HG02571 (cell line): ENCODE results near the gene SMIM45.

ENCODE experiments used
- ATAC-seq: cut with Tn5 transposase; IDR thresholded peaks from one replicate; pipeline ENCODE4 v1.9.1; 2021; ENCODE audit warnings: mild to moderate bottlenecking, moderate library complexity; ENCODE audit not compliant: unreplicated experiment

The SMIM45 gene

DNA sequence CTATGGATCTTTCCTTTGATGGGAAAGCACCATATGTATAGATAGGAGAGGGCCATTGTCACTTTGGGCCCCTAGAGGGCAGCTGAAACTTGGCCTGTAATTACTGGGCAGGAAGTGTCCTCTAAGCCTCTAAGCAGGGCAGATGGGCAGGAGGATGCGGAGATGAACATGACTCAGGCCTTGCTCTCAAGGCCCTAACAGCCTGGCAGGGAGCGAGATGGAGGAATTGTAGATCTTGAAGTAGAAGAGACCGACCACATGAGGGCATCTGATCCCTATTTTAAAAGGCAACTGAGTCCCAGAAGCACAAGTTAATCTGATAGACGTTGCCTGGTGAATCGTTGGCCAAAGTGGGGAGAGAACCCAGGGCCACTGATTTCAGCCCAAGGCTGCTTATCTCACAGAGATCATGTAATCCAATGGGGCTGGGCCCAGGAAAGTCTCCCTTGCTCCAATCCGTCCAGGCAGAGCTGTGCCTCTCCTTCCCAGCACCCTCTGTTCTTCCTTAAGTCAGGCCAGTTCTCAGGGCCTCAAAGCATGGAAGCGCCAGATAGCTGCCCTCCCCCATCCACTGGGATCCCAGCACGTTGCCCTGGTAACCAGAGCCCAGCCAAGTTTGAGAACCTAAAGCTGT lies 14.8 kb downstream of the SMIM45 start:
- no peak for ATAC-seq

DNA sequence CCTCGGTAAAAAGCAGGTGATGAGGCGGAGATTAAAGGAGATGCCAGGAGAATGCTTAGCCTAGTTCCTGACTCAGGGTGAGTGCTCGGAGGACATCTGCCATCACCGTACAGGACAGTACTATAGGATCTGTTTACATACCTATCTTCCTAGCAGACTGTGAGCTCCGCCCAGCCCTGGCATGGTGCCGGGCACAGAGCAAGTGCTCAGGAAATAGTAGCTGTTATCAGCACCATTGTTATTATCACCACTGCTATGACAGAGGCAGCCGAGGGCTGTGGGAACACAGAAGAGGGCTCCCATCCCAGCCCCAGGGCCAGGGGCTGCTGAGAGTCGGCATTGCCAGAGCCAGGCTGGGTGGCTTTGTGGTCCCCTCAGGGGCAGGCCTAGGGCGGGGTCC lies 16.7 kb downstream of the SMIM45 start:
- no peak for ATAC-seq

DNA sequence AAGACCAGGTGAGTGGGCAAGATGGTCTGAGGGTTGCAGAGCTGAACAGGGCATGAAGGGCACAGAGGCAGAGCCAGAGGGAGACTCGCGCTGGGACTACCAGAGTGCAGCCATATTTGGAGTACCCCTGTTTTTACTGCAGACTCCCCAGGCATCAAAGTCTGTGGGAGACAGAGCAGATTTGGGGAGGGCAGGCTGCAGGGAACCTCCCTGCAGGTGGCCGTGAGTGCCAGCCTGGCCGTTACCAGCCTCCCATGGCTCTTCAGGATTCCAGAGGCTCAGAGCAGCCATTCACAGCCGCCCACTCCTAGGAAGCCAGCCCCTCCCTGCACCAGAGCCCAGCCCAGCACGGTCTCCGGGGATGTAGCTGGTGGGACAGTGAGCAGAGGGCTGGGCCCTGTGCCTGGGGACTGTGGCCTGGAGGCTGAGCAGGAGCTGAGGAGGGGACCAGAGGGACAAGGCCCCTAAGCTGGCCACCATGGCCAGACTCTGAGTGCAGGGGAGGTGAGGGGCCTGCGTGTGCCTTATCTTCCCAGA lies 17.2 kb downstream of the SMIM45 start, which contains the start of gene SEPTIN3:
Gene SEPTIN3, plus strand, starts transcription at position 334 of the 537 bp plus-strand sequence. CDS start 2,050 bp downstream, outside the sequence.
- no peak for ATAC-seq

DNA sequence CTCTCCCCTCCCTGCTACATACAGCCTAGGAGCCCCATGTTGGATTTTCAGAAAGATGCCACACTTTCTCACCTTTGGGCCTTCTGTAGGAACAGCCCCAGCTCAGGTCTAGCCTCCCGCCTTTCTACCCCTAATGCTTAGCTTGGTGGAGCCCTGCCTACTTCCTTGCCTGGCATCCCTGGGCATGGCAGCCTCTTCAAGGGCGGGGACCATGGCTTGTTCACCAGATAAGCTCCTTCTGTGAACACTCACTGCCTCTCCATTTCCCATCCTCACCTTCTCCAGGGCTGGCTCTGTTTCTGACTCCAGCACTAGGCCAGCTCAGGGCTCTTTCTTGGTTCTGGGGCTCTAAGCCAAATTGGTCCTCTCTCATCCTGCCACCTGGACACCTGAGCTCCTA lies 18.7 kb downstream of the SMIM45 start:
- ATAC-seq = no peak

DNA sequence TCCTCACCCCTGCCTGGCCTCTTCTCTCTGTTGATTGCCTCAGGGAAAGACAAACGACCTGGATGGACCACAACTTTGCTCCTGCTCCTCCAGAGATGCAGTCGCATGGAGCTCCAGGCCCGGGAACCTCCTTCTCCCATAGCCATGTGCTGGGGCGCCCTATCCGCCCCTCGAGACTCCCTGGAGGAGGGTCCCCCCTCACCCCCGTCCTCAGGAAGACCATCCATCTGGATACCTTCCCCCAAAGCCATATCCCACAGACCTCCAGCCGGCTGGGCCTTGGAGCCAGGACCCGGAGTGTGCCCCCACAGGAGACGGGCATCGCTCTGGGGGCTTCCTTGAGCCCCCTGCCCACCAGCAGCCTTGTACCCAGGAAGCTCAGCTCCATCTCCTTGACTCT lies 19.5 kb downstream of the SMIM45 start:
- no peak for ATAC-seq

DNA sequence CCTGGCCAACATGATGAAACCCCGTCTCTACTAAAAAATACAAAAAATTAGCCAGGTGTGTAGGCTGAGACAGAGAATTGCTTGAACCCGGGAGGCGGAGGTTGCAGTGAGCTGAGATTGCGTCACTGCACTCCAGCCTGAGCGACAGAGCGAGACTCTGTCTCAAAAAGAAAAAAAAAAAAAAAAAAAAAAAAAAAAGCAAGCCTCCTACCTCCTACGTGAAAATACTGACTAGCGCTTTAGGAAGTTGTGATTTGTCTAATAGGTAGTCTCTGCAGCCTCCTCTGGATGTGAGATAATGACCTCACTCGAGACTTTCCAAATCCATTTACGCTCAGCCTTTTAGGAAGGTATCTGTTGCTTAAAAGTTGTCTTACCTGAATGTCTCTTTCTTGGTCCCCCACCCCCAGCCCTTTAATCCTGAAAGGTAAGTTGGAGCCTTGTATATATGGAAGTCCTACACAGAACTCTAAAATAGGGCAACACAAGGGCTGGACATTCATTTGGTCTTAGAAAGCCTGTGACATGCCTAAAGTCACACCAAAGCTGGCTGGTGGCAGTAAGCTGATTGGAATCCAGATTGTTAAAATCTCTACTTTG lies 22.8 kb downstream of the SMIM45 start:
- ATAC-seq = no peak

DNA sequence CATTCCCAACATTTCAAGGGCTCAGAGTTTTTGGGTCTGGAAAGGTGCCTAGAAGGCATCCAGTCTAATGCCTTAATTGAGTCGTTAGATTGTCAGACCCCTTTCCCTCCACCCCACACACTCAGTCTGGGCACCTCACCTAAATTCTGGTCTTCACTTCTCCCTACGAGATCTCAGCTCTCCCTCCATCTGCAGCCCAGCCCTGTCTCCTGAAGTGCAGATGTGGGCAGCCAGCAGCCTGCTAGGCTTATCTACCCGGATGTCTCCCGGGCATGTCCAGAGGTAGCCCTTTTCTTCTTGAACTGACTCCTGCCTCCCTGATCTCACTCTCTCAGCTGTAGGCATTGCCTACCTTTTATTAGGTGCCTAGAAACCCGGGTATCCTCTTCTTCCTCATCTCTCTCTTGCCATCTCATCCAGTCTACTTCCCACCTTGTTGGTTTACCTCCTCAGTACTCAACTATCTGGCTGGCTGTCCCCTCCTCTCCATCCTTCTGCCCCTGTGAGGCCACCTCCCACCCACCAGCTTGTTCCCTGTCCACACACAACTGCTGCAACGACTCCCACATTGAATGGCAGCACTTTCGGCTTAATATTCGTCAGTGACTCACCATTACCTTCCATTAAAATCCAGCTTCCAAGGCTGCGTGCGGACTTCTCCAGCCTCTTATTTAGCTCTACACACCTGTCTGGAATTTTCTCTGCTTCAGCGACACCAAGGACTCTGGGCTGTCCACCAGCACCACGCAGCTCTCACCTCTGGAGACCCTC lies 23.5 kb downstream of the SMIM45 start:
- ATAC-seq = no peak

DNA sequence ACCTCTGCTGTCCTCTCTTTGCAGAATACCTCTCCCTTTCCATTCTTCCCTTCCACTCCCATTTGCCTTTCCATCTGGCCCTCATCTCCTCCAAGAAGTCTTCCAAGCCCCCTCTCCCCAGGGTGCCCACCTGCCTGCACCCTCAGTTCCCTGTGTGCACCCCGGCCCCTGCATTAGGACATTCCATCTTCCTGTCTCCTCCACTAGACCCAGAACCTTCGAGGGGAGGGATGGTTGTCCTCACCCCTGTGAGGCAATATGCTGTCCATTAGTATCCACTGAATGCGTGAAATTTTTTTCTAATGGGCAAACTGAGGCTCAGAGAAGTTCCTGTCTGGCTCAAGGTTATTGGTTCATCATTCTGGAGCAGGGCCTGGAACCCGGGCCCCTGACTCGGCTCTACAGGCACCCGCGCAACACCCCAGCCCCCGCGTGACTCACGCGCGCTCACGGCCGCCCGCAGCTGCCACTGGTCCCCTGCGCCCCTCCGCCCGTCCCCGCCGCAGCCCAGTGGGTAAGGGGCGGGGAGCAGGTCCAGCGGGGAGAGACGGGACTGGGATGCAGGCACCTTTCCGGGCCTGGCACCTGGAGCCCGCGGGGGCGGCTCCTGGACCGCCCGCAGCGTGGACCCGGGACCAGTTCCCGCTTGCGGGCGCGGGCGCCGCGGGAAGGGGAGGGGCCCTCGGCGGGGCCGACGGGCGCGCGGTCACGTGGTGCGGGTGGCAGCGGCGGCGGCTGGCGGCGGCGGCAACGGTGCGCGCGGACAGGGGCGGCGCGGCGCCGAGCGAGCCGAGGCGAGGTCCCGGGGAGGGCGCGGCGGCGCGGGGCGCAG lies 24.3 kb downstream of the SMIM45 start:
- no peak for ATAC-seq

DNA sequence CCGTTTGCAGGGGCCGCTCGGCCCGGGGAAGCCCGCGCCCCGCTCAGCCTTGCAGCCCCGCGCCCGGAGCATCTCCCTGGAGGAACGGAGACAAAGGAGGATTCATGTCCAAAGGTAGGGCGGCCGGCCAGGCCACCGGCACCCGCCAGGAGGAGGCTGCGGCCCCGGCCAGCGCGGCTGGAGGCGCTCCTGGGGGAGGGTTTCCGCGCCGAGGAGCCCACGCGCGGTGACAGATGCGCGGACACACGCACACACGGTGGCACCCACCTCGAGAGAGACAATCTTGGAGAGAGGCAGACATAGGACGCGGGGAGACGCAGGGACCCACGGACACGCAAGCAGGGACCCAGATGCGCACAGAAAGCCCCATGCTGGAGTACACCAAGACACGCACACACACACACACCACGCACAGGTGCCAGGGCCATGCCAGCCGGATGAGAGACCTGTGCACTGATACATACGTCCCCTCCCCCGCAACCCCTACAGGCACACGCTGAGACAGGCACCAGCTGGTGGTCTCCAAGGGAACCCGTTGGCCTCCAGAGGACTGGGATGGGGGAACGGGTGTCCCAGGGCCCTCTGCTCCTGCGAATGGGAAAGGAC lies 25.1 kb downstream of the SMIM45 start:
- no peak for ATAC-seq

DNA sequence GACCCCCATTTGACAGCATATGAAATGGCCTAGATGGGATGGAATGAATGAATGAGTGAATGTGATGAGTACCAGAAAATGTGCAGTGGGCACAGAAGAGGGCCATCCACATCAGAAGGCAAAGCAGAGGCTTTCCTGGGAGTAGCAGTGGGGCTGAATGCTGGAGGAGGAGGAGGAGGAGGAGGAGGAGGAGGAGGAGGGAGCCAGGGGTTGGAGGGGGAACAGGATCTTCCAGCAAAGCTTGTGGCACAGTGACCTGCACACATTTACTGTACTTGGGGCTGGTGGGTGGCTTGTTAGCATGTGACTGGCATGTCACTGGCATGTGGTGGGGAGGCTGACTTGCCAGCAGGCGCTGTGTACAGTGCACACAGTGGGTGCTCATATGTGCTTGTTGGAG lies 26.8 kb downstream of the SMIM45 start:
- no peak for ATAC-seq

DNA sequence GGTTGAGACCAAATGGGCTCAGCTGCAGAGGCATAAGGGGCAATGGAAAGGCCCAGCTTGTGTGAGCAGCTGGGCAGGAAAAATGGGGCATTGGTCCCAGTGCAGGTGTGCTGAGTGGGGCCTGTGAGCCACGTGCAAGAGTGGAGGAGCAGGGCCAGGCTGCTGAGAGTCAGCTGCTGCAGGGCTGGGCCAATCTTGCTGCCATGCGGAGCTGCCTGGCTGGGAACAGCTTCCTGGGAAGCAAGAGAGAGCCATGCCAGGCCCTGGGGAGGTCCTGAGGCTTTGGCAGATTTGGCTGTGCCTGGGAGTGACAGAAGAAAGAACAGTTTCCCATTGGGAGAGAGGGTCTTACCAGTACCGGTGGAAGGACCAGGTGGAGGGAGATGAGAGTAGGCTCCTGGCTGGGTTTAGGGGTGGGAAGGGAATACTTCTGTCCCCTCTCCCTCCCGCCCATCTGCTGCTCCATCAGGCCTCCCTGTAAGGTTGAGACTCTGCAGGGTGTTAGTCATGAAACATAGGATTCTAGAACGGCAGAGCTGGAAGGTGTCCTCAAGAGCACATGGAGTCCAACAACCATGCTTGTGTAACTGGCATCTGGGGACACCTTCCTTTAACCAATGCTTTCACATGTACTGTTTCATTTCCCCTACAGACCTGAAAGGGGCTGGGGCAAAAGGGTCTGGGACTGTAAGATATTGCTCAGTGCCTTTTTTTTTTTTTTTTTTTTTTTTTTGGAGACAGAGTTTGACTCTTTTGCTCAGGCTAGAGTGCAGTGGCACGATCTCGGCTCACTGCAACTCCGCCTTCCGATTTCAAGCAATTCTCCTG lies 27.7 kb downstream of the SMIM45 start:
- ATAC-seq = no peak

DNA sequence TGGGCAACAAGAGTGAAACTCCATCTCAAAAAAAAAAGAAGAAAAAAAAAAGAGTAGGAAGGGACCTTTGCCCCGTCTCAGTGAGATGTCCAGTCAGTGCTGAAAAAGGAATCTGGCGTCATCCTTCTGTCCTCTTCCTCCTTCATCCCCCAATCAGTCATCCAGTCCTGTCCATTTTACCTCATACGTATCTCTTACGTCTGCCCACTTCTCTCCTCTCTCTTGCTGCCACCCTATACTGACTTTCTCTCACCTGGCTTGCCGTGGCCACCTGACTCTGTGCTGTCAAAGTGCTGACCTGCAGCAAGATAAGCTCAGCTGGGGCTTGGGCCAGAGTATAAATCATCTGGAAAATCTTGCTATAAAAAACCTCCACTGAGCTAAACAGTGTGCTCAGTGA lies 30.9 kb downstream of the SMIM45 start:
- no peak for ATAC-seq

DNA sequence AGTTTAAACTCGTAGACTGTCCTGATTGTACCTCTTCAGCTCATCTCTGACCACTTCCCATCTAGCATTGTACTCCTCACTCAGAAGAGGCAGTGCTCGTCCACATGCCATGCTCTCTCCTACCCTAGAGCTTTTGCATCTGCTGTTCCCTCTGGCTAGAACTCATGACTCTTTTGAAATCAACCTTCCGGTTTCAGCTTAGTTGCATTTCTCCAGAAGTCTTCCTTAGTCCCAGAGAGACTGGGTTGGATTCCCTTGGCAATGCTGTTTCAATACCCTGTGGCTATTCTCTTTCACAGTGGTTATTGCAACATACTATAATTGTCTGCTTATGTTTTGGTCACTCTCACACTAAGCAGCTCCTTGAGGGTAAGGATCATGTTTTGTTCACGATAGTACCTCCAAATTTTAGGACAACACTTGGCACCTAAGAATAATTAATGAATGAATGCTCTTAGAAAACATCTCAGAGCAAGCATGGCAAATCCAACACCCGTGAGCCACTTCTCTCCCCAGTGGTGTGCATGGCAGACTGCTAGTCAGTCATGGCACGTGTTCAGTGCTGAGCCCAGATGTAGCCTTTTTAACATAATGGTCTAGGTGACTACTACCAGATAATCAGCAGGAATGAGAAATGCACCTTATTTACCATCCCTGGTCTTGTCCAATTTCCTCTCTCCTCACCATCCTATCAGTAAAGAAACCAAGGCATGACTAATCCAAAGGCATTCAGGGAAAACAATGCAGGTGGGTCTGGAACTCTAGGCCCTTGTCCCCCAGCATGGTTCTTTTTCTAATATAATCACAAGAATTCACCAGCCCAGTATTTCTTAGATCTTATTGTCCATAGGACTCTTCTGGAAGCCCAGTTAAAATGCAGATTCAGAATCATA lies 31.8 kb downstream of the SMIM45 start:
- no peak for ATAC-seq

DNA sequence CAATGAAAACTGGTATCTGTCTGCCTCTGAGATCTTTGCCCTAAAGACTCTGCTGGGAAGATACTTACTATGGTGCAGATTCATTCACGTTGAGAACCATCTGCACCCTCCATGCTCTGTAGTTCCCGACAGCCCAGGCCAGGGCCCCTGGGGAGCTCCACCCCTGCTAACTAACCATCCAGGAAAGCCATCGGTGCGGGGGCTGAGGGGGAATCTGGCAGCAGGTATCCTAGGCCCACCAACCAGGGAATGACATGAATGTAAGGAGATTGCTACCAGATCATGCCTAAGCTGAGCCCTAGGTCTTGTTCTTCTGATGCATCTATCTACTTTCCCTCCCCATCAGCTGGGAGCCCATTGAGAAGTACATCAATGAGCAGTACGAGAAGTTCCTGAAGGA lies 35.3 kb downstream of the SMIM45 start:
- no peak for ATAC-seq

DNA sequence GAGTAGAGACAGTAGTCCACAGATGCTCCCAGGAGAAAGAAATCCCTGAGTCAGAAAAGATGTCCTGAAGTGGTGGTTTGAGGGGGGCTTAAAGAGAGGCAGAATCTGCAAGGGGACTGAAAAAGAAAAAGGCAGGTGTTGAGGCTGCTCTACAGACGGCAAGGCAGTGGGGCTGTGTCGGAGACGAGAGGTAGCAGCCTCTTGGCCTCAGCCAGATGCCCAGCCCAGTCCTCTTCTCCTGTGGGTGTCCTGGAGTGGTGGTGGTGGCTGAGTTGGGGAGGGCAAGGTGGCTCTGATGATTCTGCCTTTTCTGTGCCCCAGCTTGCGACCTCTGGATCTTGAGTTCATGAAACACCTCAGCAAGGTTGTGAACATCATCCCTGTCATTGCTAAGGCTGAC lies 37.3 kb downstream of the SMIM45 start:
- no peak for ATAC-seq

DNA sequence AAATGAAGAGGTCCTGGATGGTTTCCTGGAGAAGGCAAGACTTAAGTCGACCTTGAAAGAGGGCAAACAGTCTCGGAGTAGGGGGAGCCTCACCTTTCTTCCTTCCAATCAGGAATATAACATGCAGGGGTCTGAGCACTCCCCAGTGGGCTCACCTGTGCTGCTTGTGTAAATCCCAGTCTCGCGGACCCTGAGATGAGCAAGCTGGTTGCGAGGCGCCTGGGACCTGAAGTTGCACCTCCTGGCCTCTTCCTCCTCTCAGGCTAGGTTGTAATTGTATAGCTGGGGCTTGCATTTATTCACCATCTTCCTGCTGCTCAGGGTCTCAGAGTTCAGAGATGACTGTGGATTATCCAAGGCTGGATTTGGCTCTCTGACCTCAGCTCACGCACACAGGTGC lies 39.2 kb downstream of the SMIM45 start:
- no peak for ATAC-seq

DNA sequence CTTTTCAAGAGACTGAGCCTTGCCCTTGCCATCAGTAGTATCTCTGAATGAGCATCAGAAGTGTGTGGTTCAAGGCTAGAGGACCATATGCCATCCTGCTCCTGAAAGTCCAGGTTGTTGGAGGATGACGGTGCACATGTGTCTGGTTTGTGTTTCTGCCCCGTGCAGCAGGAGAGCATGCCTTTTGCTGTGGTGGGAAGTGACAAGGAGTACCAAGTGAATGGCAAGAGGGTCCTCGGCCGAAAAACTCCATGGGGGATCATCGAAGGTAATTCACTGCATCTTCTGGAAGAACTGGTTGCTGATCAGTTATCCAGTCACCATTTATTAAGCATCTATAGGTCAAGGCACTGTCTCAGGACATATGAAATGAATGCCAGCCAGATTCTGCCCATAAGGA lies 40.5 kb downstream of the SMIM45 start:
- ATAC-seq = no peak

DNA sequence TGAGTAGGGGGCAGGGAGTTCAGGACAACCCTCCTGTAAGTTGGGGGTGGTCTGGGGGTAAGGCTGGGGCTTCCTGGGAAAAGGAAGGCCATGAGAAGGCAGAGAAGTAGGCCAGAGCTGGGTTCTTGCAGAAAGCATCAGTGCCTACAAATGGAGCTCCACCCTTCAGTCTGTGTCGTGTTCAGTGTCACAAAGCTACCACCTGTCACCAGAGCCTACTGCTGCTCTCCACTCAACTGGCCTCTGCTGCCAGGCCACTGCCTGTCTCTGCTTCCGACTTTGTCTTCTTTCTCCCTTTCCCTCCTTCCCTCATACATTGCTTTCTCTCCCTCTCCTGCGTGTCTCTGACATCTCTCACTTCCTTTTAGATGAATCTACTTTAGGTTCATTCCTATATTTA lies 43.3 kb downstream of the SMIM45 start:
- no peak for ATAC-seq

DNA sequence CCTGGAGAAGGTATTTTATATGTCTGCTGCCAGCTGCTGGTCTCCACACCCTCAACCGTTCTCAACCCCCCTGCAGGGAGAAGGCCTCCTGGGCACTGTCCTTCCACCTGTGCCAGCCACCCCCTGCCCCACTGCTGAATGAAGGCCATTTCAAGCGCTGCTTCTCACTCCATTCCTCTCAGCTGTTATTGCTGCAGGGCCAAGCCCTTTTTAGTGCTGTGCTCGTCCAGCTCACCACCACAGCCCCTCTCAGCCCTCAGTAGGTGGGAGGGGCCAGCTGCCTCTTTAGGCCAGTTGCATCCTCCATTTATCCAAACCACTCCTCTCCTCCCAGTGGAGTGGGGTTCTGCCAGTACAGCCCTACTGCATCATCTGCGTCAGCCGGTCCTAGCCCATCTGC lies 44.9 kb downstream of the SMIM45 start:
- ATAC-seq = no peak
